Measurements from ENCODE around the gene RALB.
"Not testable (repeated sequence)": the region's sequence is repeated elsewhere in the genome, so short reads cannot be mapped to it uniquely, and the experiment has no call there.

The RALB gene

GRCh38 chr2:120233292-120233691, 19.4 kb upstream of the RALB start:
- H3K4me3 ChIP-seq (ENCODE audit: insufficient read depth, low read depth, low read length, poor library complexity, severe bottlenecking): peak overlapping the region; percentile 79

DNA sequence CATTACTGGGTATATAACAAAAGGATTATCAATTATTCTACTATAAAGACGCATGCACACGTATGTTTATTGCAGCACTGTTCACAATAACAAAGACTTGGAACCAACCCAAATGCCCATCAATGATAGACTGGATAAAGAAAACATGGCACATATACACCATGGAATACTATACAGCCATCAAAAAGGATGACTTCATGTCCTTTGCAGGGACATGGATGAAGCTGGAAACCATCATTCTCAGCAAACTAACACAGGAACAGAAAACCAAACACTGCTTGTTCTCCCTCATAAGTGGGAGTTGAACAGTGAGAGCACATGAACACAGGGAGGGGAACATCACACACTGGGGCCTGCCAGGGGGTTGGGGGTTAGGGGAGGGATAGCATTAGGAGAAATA, 17.5 kb upstream of the RALB start:
- DNase-seq; H3K27me3 ChIP-seq (replicated peaks; ENCODE audit: control insufficient read depth, insufficient read depth, low read length, poor library complexity, severe bottlenecking); H3K9me3 ChIP-seq (ENCODE audit: control insufficient read depth, low read length); H3K27ac ChIP-seq (ENCODE audit: insufficient read depth, low read length, poor library complexity, severe bottlenecking); H3K36me3 ChIP-seq (ENCODE audit: control insufficient read depth, insufficient read depth, low read length); H3K4me3 ChIP-seq (ENCODE audit: insufficient read depth, low read depth, low read length, poor library complexity, severe bottlenecking): not testable (repeated sequence)
- H3K4me1 ChIP-seq (ENCODE audit: control insufficient read depth, insufficient read depth, low read length, poor library complexity, severe bottlenecking): peaks cover 12% of the 10 kb centered on the region

More at GRCh38 chr2:120233292-120233691, 19.4 kb upstream of the RALB start:
- no peaks in the 10 kb centered on the region for H3K36me3 ChIP-seq (ENCODE audit: control insufficient read depth, insufficient read depth, low read length)
- H3K4me1 ChIP-seq (ENCODE audit: control insufficient read depth, insufficient read depth, low read length, poor library complexity, severe bottlenecking): peaks cover 12% of the 10 kb centered on the region
- H3K27ac ChIP-seq (ENCODE audit: insufficient read depth, low read length, poor library complexity, severe bottlenecking): peak overlapping the region; percentile 81
- no peak for DNase-seq
- H3K9me3 ChIP-seq (ENCODE audit: control insufficient read depth, low read length): no peaks in the 10 kb centered on the region
- H3K27me3 ChIP-seq (replicated peaks; ENCODE audit: control insufficient read depth, insufficient read depth, low read length, poor library complexity, severe bottlenecking): no peaks in the 10 kb centered on the region

- Histone ChIP-seq H3K27ac (ENCODE audit: insufficient read depth, low read length, poor library complexity, severe bottlenecking) (no peak overlapping the region), H3K36me3 (ENCODE audit: control insufficient read depth, insufficient read depth, low read length) (no peaks in the 10 kb centered on the region), H3K27me3 (replicated peaks; ENCODE audit: control insufficient read depth, insufficient read depth, low read length, poor library complexity, severe bottlenecking) (no peaks in the 10 kb centered on the region), H3K4me3 (ENCODE audit: insufficient read depth, low read depth, low read length, poor library complexity, severe bottlenecking) (no peak overlapping the region), H3K4me1 (ENCODE audit: control insufficient read depth, insufficient read depth, low read length, poor library complexity, severe bottlenecking) (peaks cover 9% of the 10 kb centered on the region), H3K9me3 (ENCODE audit: control insufficient read depth, low read length) (no peaks in the 10 kb centered on the region)
- no peak for DNase-seq
Measured at GRCh38 chr2:120235681-120236080, 17.0 kb upstream of the RALB start.

DNA sequence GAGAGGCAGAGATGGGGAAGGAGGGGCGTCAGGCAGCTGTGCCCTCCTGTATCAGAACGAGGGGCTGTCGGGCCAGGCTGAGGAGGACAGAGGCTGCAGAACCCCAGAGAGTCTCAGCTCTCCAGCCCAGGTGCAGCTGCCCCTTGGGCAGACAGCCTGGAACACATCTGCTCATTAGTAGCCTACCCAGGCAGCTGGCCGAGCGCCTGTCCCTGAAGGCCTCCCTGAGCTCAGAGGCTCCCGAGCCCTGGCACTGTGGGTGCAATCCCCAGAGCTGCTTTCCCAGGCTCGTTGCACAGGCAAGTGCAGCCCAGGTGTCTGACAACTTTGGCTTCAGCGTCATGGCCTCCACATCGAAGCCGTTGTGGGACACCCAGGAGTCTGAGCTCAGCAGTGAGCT, 16.3 kb upstream of the RALB start:
- Histone ChIP-seq H3K27me3 (replicated peaks; ENCODE audit: control insufficient read depth, insufficient read depth, low read length, poor library complexity, severe bottlenecking) (no peaks in the 10 kb centered on the region), H3K27ac (ENCODE audit: insufficient read depth, low read length, poor library complexity, severe bottlenecking) (no peak overlapping the region), H3K4me1 (ENCODE audit: control insufficient read depth, insufficient read depth, low read length, poor library complexity, severe bottlenecking) (peaks cover 2% of the 10 kb centered on the region), H3K9me3 (ENCODE audit: control insufficient read depth, low read length) (no peaks in the 10 kb centered on the region), H3K36me3 (ENCODE audit: control insufficient read depth, insufficient read depth, low read length) (no peaks in the 10 kb centered on the region), H3K4me3 (ENCODE audit: insufficient read depth, low read depth, low read length, poor library complexity, severe bottlenecking) (no peak overlapping the region)
- DNase-seq: no peak

- Histone ChIP-seq H3K27ac (ENCODE audit: insufficient read depth, low read length, poor library complexity, severe bottlenecking) (no peak overlapping the region), H3K4me3 (ENCODE audit: insufficient read depth, low read depth, low read length, poor library complexity, severe bottlenecking) (no peak overlapping the region), H3K9me3 (ENCODE audit: control insufficient read depth, low read length) (no peaks in the 10 kb centered on the region), H3K27me3 (replicated peaks; ENCODE audit: control insufficient read depth, insufficient read depth, low read length, poor library complexity, severe bottlenecking) (no peaks in the 10 kb centered on the region), H3K36me3 (ENCODE audit: control insufficient read depth, insufficient read depth, low read length) (no peaks in the 10 kb centered on the region), H3K4me1 (ENCODE audit: control insufficient read depth, insufficient read depth, low read length, poor library complexity, severe bottlenecking) (no peaks in the 10 kb centered on the region)
- DNase-seq: no peak
Measured at GRCh38 chr2:120236791-120237190, 15.9 kb upstream of the RALB start.

DNA sequence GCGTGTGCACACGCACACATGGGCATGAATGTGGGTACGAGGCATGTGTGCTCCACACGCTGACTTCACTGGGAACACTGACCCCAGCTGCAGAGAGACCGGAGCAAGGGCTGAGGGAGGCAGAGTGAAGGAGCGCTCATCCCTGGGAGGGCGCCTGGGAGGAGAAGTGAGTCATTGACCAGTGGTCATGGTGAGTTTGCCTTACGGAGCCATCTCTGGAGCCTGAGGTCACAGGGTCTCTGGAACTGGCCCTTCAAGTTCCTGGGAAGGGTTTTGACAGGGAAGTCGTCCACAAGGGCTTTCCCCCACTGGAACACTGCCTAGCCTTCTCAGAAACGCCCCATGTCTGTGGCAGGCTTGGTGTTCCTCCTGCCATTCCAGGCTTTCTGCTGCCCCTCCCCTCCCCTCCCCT, 15.2 kb upstream of the RALB start:
- DNase-seq: no peak
- Histone ChIP-seq H3K9me3 (ENCODE audit: control insufficient read depth, low read length) (no peaks in the 10 kb centered on the region), H3K36me3 (ENCODE audit: control insufficient read depth, insufficient read depth, low read length) (no peaks in the 10 kb centered on the region), H3K4me3 (ENCODE audit: insufficient read depth, low read depth, low read length, poor library complexity, severe bottlenecking) (no peak overlapping the region), H3K4me1 (ENCODE audit: control insufficient read depth, insufficient read depth, low read length, poor library complexity, severe bottlenecking) (no peaks in the 10 kb centered on the region), H3K27me3 (replicated peaks; ENCODE audit: control insufficient read depth, insufficient read depth, low read length, poor library complexity, severe bottlenecking) (no peaks in the 10 kb centered on the region), H3K27ac (ENCODE audit: insufficient read depth, low read length, poor library complexity, severe bottlenecking) (no peak overlapping the region)

DNA sequence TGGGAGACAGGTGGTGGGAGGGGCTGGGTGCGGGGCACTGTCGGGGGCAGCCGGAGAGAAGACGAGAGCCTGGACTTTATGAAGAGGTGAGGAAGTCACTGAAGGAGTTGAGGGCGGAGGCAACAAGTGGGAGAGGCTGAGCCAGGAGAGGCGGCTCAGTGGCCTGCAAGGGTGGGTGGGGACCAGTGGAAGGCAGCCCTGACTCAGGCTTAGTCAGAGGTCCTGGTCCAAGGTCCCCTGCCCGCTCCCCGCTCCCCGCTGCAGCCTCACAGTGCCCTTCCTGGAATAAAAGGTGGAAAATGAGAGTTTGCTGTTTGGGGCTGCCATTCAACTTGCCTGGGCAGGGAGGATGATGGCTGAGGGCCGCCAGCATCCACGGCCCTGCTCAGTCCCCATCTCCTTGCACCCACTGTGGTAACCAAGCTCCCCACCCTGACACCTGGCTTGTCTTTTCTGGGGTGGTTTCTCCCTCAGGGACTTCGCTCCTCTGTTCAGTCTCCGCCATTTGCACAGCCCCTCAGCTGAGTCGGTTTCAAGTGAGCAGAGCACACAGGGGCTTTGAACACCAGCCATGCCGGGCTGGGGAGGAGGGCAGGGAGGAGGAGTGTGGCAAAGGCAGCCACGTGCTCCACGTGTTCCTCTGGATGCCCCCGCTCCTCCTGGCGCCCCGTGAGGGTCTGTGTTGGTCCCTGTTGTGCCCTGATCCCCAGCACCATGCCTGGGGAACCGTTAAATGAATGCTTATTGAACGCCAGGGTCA, 13.7 kb upstream of the RALB start:
- Histone ChIP-seq H3K27ac (ENCODE audit: insufficient read depth, low read length, poor library complexity, severe bottlenecking) (no peak overlapping the region), H3K36me3 (ENCODE audit: control insufficient read depth, insufficient read depth, low read length) (no peaks in the 10 kb centered on the region), H3K4me1 (ENCODE audit: control insufficient read depth, insufficient read depth, low read length, poor library complexity, severe bottlenecking) (no peaks in the 10 kb centered on the region), H3K9me3 (ENCODE audit: control insufficient read depth, low read length) (no peaks in the 10 kb centered on the region), H3K4me3 (ENCODE audit: insufficient read depth, low read depth, low read length, poor library complexity, severe bottlenecking) (no peak overlapping the region), H3K27me3 (replicated peaks; ENCODE audit: control insufficient read depth, insufficient read depth, low read length, poor library complexity, severe bottlenecking) (no peaks in the 10 kb centered on the region)
- no peak for DNase-seq

- H3K27me3 ChIP-seq (replicated peaks; ENCODE audit: control insufficient read depth, insufficient read depth, low read length, poor library complexity, severe bottlenecking): no peaks in the 10 kb centered on the region
- H3K9me3 ChIP-seq (ENCODE audit: control insufficient read depth, low read length): no peaks in the 10 kb centered on the region
- H3K4me3 ChIP-seq (ENCODE audit: insufficient read depth, low read depth, low read length, poor library complexity, severe bottlenecking): no peak overlapping the region
- H3K27ac ChIP-seq (ENCODE audit: insufficient read depth, low read length, poor library complexity, severe bottlenecking): no peak overlapping the region
- no peaks in the 10 kb centered on the region for H3K36me3 ChIP-seq (ENCODE audit: control insufficient read depth, insufficient read depth, low read length)
- DNase-seq: no peak
- H3K4me1 ChIP-seq (ENCODE audit: control insufficient read depth, insufficient read depth, low read length, poor library complexity, severe bottlenecking): no peaks in the 10 kb centered on the region
Measured at GRCh38 chr2:120239488-120240287, 13.0 kb upstream of the RALB start.

DNA sequence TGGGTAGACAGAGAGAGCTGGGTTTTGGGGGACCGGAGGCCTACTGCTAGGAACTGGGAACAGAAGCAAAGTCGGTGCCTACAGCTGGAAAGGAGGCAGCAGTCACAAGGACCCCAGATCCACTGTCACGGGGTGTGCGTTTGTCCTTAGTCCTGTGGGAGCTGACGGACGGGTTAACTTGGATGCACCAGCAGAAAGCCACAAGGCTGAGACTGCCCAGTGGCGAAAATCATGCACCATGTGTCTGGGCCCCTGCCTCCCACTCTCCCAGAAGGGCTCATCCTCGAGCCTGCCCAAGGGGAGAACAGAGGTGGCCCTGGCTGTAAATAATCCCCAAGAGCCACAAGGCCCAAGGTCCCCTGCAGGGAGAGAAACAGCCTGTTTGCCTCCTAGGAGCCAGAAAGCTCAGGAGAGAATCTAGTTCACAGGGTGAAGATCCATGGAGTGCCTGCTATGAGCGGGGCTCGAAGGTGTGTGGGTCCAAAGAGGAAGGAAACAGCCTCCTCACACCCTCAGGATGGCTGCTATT, 11.7 kb upstream of the RALB start:
- Histone ChIP-seq H3K4me3 (ENCODE audit: insufficient read depth, low read depth, low read length, poor library complexity, severe bottlenecking) (no peak overlapping the region), H3K36me3 (ENCODE audit: control insufficient read depth, insufficient read depth, low read length) (no peaks in the 10 kb centered on the region), H3K9me3 (ENCODE audit: control insufficient read depth, low read length) (no peaks in the 10 kb centered on the region), H3K4me1 (ENCODE audit: control insufficient read depth, insufficient read depth, low read length, poor library complexity, severe bottlenecking) (no peaks in the 10 kb centered on the region), H3K27ac (ENCODE audit: insufficient read depth, low read length, poor library complexity, severe bottlenecking) (no peak overlapping the region), H3K27me3 (replicated peaks; ENCODE audit: control insufficient read depth, insufficient read depth, low read length, poor library complexity, severe bottlenecking) (no peaks in the 10 kb centered on the region)
- no peak for DNase-seq

GRCh38 chr2:120241684-120242083, 11.0 kb upstream of the RALB start:
- Histone ChIP-seq H3K27ac (ENCODE audit: insufficient read depth, low read length, poor library complexity, severe bottlenecking) (no peak overlapping the region), H3K27me3 (replicated peaks; ENCODE audit: control insufficient read depth, insufficient read depth, low read length, poor library complexity, severe bottlenecking) (no peaks in the 10 kb centered on the region), H3K36me3 (ENCODE audit: control insufficient read depth, insufficient read depth, low read length) (no peaks in the 10 kb centered on the region), H3K4me3 (ENCODE audit: insufficient read depth, low read depth, low read length, poor library complexity, severe bottlenecking) (no peak overlapping the region), H3K4me1 (ENCODE audit: control insufficient read depth, insufficient read depth, low read length, poor library complexity, severe bottlenecking) (no peaks in the 10 kb centered on the region), H3K9me3 (ENCODE audit: control insufficient read depth, low read length) (no peaks in the 10 kb centered on the region)
- no peak for DNase-seq
